Lower leg skin (tissue), 4 donors: Measurements from ENCODE around the gene SLC3A2. TPM values are rescaled to one million over a fixed set of nuclear protein-coding genes. Genes with fewer than 3 reads are reported as not detected.

Experiments
- DNase-seq, 2 donors: peaks; one replicate each; pipeline ENCODE4 v3.0.0-alpha.2; 2019; ENCODE audit warnings: low spot score in 2 of 2
- H3K4me3 ChIP-seq: fragments of 200-600 bp; sonication (generic); 2 replicates; pipeline ENCODE4 v1.5.1; 2017; ENCODE audit warnings: mild to moderate bottlenecking, low read depth; ENCODE audit not compliant: poor library complexity, severe bottlenecking
- POLR2A ChIP-seq, 2 donors: fragments of 450-650 bp; IDR thresholded peaks; one replicate each; pipeline ENCODE4 v1.6.1; 2016 to 2017; ENCODE audit warnings: antibody characterized with exemption in 2 of 2, mild to moderate bottlenecking in 1 of 2, moderate library complexity in 1 of 2
- WGBS, 2 donors: methylation state at CpG; one replicate each; pipeline ENCODE4 v1.1.5; 2018; 5-methylcytosine and 5-hydroxymethylcytosine counted together
- intact Hi-C: fragments of 100-400 bp; cut with DNase I; formaldehyde crosslinking; loops from one replicate; pipeline ENCODE4 v1.15.0; 2023; ENCODE audit warnings: low total_unique reads
- total RNA-seq, 4 donors: library from RNA; depleted of rRNA; stranded (reverse); fragments of >200 nt; gene quantifications; one replicate each; pipeline ENCODE4 v1.1.0, GENCODE V29; 2016
- TF ChIP-seq, protein P1 (sequence below), 3 donors: fragments of 450-650 bp; IDR thresholded peaks; one replicate each; pipeline ENCODE4 v1.5.1; 2016; ENCODE audit warnings: antibody characterized with exemption in 3 of 3, mild to moderate bottlenecking in 3 of 3, moderate library complexity in 2 of 3

Gene SLC3A2
- total RNA-seq, 4 donors from 2014 or later, result 175 to 190 (median 187) TPM

DNA sequence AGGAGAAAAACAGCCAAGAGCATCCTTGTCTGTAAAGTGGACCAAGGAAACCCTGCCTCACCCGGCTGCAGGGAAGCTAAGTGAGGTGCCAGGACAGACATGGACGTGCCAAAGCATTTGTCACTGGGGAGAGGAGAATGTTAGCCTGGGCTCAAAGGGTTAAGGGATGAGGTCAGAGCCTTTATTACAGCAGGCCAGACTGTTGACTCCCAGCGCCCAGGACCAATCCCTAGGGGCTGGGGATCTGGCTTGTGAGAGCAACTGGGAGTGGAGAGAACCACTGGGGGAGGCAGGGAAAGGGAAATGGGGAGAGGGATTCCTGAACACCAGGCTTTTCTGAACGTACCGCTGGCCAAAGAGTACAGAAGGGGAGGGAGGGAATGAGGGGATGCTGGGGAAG, 37.8 kb downstream of the SLC3A2 start:
- TF ChIP-seq, protein P1, sequence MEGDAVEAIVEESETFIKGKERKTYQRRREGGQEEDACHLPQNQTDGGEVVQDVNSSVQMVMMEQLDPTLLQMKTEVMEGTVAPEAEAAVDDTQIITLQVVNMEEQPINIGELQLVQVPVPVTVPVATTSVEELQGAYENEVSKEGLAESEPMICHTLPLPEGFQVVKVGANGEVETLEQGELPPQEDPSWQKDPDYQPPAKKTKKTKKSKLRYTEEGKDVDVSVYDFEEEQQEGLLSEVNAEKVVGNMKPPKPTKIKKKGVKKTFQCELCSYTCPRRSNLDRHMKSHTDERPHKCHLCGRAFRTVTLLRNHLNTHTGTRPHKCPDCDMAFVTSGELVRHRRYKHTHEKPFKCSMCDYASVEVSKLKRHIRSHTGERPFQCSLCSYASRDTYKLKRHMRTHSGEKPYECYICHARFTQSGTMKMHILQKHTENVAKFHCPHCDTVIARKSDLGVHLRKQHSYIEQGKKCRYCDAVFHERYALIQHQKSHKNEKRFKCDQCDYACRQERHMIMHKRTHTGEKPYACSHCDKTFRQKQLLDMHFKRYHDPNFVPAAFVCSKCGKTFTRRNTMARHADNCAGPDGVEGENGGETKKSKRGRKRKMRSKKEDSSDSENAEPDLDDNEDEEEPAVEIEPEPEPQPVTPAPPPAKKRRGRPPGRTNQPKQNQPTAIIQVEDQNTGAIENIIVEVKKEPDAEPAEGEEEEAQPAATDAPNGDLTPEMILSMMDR (IDR thresholded peaks at IDR 0.05), result no peak
- no peak for TF ChIP-seq POLR2A (IDR thresholded peaks at IDR 0.05)
- 61 to 63% methylated on average over 5 of the region's 5 CpGs for WGBS, 2 donors
- no peak for DNase-seq
- intact Hi-C loops, result no loop called here
- H3K4me3 ChIP-seq, result no peak overlapping the region

DNA sequence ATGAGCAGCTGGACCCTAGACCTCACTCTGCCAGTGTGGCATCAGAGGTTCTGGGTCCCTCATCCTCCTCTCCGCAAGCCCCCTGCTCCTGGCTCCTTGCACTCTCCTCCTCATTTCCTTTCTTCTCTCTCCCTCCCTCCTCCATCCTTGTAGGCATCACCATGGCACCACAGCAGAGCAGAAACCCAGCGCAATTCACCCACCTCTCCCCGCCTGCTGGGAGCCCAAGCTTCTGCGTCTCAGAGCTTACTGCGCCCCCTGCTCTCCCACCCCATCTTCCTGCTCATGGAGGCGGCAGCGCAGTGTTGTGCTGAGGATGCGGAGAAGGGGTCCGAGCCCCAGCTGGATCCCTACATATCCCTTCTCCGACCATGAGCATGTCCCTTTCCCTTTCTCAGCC, 38.8 kb downstream of the SLC3A2 start:
- DNase-seq, result no peak
- no peak for TF ChIP-seq POLR2A (IDR thresholded peaks at IDR 0.05)
- TF ChIP-seq, protein P1 (IDR thresholded peaks at IDR 0.05), result no peak
- no peak overlapping the region for H3K4me3 ChIP-seq
- intact Hi-C loops, result no loop called here
- WGBS, 2 donors, result 93 to 95% methylated on average over 10 of the region's 10 CpGs

DNA sequence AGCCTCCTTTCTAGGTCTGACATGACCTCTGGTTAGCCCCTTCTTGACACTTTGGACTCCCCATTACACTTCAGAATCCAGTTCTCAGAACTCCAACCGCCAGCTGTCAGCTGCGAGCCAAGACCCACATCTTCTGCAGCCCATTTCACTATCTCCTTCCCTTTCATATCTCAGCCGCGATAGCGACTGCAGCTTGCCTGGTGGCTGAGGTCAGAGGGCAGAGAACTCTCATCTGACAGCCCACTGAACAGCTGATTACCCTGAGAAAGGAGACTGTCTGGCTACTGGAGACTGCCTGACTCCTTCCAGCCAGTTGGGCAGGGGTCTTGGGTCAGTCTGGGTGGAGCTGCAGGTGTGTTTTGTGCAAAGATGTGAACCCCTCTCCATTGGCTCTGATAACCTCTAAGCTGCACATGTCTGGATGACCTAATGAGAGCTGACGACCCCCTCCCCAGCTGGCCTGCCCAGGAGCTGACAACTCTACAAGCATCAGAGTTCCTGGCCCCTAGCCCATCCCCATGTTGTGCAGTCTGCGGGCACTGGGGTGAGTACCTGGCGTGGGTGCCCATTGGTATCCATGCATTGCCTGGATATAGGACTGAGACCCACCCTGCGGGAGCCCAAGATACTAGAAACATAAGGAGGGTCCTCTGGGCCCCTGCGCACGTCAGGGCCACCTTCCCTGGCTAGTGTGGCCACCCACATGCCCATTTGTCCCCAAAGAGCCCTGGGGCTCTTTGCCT, 39.4 kb downstream of the SLC3A2 start:
- 87 to 88% methylated on average over 10 to 11 of the region's 11 CpGs for WGBS, 2 donors
- intact Hi-C loops, result no loop called here
- no peak overlapping the region for H3K4me3 ChIP-seq
- no peak for DNase-seq
- TF ChIP-seq, protein P1 (IDR thresholded peaks at IDR 0.05), result no peak
- TF ChIP-seq POLR2A (IDR thresholded peaks at IDR 0.05), result no peak

DNA sequence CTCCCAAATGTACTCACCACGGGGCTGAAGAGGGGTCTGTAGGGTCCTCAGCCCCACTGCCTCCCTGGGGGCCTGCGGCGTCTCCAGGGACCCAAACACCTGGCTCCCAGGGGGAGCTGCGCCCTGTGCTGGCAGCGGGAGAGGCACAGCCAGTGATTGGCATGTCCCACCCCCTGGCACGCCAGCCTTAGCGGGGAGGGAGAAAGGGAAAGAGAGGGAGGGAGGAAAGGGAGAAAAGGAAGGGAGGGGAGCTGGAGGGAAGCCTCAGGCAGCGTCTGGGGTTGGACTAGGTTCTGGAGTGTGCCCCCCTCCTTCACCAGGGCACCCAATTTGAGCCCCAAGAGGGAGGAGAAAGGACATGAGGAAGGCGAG, 40.5 kb downstream of the SLC3A2 start, which contains the start of gene CHRM1:
Gene CHRM1 (minus strand): TSS at position 163 of the 372 bp plus-strand sequence. CDS start 10,263 bp downstream, outside the sequence.
- intact Hi-C loops, result no loop called here
- WGBS, 2 donors, result 10 to 15% methylated on average over 8 to 9 of the region's 9 CpGs
- DNase-seq, result no peak
- TF ChIP-seq, protein P1 (IDR thresholded peaks at IDR 0.05), result no peak
- no peak for TF ChIP-seq POLR2A (IDR thresholded peaks at IDR 0.05)
- no peak within 1 kb of the TSS for H3K4me3 ChIP-seq

DNA sequence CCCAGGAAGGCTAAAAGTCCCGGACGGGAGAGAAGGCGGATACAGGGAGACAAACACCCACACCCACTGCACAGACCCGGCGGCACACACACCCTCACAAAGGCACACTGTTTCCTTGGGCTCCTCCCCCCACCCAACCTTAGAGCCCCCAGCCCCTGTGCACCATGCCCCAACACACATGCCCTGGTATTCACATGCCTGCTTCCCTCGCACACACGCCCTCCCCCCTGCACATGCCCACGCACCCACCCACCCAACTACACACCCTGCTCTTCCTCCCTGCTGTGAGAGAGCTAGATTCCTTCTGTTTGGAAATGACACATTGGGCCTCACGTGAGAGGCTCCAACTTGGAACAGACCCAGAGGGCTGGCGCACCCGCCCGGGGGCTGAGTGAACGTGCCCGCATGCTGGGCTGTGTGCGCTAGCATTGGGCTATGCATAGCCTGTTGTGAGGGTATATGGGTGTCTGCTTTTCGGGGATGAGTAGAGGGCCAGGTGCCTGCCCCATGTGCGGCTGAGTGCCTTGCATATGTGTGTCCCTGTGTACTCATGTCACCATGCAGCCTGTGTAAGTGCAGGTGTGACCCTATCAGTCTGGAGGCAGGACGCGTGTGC, 41.0 kb downstream of the SLC3A2 start:
- 12 to 21% methylated on average over 17 to 18 of the region's 19 CpGs for WGBS, 2 donors
- no peak overlapping the region for H3K4me3 ChIP-seq
- intact Hi-C loops, result no loop called here
- DNase-seq, result peak in 1 of 2 donors; percentile 46
- TF ChIP-seq, protein P1 (IDR thresholded peaks at IDR 0.05), result no peak
- TF ChIP-seq POLR2A (IDR thresholded peaks at IDR 0.05), result no peak
